Stomach (tissue), 4 donors: ENCODE results near the gene KCNQ5.

Source experiments
- CTCF ChIP-seq, 7 experiments: fragments of 450-650 bp in 4 of 7; fragments of 200-600 bp in 3 of 7; sonication (generic) in 3 of 7; IDR thresholded peaks; one replicate each; pipeline ENCODE4 v1.5.1; 2016 to 2019; ENCODE audit warnings: antibody characterized with exemption in 7 of 7, control low read depth in 2 of 7, mild to moderate bottlenecking in 1 of 7
- POLR2A ChIP-seq, 4 donors: fragments of 450-650 bp; IDR thresholded peaks; one replicate each; pipeline ENCODE4 v1.6.1; 2016; ENCODE audit warnings: antibody characterized with exemption in 4 of 4, control low read depth in 2 of 4, mild to moderate bottlenecking in 1 of 4, moderate library complexity in 1 of 4
- POLR2AphosphoS5 ChIP-seq, 3 donors: sonication (generic); formaldehyde crosslinking; IDR thresholded peaks; one replicate each; pipeline ENCODE4 v1.6.1; 2016; ENCODE audit warnings: antibody characterized with exemption in 3 of 3

DNA sequence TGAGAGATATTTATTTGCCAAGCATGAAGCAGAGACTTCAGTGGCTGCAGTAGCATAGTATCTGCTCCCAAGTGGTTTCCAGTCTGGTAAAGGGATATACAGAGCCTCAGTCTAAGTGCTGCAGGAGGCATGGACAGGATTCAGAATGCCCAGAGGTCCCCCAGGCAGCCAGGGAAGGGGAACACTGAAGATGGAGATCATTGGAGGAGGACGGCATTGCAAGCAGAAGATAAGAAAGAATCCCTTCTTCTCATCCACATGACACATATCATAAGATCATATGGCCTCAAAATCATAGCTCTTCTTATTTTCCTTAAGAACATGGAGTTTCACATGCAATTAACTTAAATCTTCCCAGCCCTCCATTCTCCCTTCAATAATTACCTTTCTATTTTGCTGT lies 136.1 kb downstream of the KCNQ5 start:
- no peak for TF ChIP-seq CTCF (IDR thresholded peaks at IDR 0.05)
- no peak for TF ChIP-seq POLR2AphosphoS5 (IDR thresholded peaks at IDR 0.05)
- TF ChIP-seq POLR2A (IDR thresholded peaks at IDR 0.05) = no peak
